VCaP (cell line): ENCODE data around the gene AUTS2.
A peak's percentile ranks its signal among the peaks of the same experiment; 100 is the strongest.

Experiments
- H3K27ac ChIP-seq: fragments of 450-650 bp; 2 replicates; pipeline ENCODE4 v1.5.1; 2017
- CTCF ChIP-seq: fragments of 450-650 bp; conservative IDR thresholded peaks from 2 replicates; pipeline ENCODE4 v1.5.1; 2017; ENCODE audit warnings: mild to moderate bottlenecking, moderate library complexity

Gene AUTS2

GRCh38 chr7:69941077-69941651 lies 342.9 kb downstream of the AUTS2 start:
- peak overlapping the region; percentile 34 for H3K27ac ChIP-seq
- TF ChIP-seq CTCF: no peak

- H3K27ac ChIP-seq: no peak overlapping the region
- no peak for TF ChIP-seq CTCF
These were observed 344.3 kb downstream of the AUTS2 start for GRCh38 chr7:69942573-69942972.

DNA sequence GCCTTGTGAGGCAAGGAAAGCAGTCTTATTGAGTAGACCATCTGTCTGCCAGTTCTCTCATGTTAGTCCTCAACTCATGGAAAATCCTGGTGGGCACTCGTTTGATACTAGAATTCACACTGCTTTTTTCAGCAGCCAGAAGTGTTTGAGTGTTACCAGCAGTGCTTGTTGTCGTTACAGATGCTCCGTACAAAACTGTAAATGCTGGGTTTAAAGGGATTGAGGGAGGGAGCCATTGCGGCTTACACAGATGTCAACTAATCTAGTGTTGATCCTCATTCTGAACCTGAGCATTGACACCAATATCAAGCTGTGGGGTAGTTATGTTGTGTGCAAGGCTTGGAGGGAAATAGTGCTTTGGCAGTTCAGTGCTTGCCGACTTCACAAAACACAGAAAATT lies 348.6 kb downstream of the AUTS2 start:
- TF ChIP-seq CTCF: no peak
- no peak overlapping the region for H3K27ac ChIP-seq

DNA sequence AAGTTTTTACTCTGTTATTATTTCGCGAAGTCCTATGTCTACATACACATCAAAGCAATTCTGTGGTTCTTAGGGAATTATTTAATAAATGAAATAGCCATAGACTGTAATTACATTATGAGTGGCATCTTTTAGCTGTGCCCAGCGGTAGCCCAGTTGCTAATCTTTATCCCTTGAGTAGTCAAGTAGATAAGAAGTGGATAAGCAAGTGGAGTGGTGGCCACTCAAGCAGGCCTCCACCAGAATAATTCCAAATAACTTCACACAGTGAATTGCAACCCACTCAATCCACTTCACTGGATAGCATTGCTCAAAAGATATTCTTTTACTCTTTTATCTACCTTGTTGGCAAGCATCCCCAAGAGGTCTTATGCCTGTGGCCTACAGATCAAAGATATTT lies 349.7 kb downstream of the AUTS2 start:
- no peak overlapping the region for H3K27ac ChIP-seq
- TF ChIP-seq CTCF: no peak

GRCh38 chr7:69949122-69949521 lies 350.8 kb downstream of the AUTS2 start:
- no peak for TF ChIP-seq CTCF

DNA sequence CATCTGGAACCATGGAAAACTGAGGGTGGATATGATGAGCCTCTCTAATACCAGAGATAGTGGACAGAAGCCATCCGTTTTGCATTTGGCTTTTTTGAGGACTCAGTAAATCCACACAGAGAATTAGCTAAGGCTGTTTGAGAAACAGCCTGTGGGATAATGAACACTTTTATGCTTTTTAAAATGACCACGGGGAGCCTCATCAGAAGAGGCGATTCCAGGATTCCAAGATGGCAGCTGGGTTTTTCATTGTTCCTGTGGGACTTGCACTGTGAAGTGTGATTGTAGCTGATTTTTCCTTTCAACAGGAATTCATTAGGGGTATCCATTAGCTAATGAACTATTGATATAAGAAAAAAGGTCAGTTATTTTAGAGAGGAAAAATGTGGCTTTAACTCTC lies 353.2 kb downstream of the AUTS2 start:
- H3K27ac ChIP-seq: no peak overlapping the region
- no peak for TF ChIP-seq CTCF

More at GRCh38 chr7:69949122-69949521, 350.8 kb downstream of the AUTS2 start:
- H3K27ac ChIP-seq: no peak overlapping the region

GRCh38 chr7:69953136-69954067 lies 355.1 kb downstream of the AUTS2 start:
- no peak overlapping the region for H3K27ac ChIP-seq
- no peak for TF ChIP-seq CTCF
